T follicular helper cell (primary cell): ENCODE measurements around the gene NLRP12.
"Not testable (repeated sequence)": the region's sequence is repeated elsewhere in the genome, so short reads cannot be mapped to it uniquely, and the experiment has no call there.

Experiments used
- DNase-seq: peaks from one replicate; pipeline ENCODE4 v3.0.0-alpha.2; 2020; ENCODE audit warnings: low read depth
- total RNA-seq, 2 experiments: gene quantifications; one replicate each; lab custom pipeline; 2026; lab: John Stamatoyannopoulos, UW

Gene NLRP12, protein sequence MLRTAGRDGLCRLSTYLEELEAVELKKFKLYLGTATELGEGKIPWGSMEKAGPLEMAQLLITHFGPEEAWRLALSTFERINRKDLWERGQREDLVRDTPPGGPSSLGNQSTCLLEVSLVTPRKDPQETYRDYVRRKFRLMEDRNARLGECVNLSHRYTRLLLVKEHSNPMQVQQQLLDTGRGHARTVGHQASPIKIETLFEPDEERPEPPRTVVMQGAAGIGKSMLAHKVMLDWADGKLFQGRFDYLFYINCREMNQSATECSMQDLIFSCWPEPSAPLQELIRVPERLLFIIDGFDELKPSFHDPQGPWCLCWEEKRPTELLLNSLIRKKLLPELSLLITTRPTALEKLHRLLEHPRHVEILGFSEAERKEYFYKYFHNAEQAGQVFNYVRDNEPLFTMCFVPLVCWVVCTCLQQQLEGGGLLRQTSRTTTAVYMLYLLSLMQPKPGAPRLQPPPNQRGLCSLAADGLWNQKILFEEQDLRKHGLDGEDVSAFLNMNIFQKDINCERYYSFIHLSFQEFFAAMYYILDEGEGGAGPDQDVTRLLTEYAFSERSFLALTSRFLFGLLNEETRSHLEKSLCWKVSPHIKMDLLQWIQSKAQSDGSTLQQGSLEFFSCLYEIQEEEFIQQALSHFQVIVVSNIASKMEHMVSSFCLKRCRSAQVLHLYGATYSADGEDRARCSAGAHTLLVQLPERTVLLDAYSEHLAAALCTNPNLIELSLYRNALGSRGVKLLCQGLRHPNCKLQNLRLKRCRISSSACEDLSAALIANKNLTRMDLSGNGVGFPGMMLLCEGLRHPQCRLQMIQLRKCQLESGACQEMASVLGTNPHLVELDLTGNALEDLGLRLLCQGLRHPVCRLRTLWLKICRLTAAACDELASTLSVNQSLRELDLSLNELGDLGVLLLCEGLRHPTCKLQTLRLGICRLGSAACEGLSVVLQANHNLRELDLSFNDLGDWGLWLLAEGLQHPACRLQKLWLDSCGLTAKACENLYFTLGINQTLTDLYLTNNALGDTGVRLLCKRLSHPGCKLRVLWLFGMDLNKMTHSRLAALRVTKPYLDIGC
- total RNA-seq, result 0 reads per million in 2 experiments

DNA sequence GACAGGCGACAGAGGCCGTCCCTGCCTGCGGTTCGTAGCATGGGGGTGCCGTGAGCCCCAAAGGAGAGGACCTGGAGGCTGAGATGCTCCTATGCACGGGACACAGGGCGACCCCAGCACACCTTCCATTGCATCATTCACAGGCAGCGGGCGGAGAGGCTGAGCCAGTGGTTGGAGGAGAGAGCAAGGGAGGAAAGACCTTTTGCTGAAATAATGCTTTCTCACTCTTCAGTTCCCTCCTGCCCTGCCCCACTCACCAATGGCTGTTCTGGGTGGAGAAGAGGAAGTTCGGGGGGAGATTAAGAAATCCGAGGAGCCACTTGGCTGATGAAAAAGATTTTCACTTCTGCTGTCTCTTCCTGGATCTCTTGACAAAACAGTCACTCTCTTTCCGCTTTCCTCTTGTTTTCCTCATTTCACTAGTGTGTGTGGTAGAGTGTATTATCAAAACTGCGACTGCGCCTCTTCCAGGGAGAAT is at the start of gene NLRP12:
NLRP12 (minus strand) TSS at position 181 of the 478 bp plus-strand sequence; CDS start at position 41, 140 bp downstream.
- DNase-seq, result no peak

DNA sequence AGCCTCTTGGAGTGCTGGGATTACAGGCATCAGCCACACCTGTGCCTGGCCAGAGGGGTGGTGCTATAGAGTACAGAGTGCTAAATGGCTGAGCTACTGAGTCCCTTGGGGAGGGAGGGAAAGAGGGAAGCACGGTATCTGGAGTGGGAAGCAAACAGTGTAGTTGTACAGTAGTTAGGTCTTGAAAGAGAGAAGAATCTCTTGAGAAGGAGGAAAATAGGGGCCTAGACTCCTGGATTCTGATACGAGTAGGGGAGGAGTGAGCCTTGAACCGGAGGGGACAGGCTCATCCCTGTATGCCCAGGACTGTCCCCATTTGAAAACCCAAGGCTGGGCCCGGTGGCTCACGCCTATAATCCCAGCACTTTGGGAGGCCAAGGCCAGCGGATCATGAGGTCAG is 48.6 kb upstream of the NLRP12 start:
- DNase-seq, result no peak

GRCh38 chr19:53871454-53871853 is 47.3 kb upstream of the NLRP12 start:
- DNase-seq, result no peak

DNA sequence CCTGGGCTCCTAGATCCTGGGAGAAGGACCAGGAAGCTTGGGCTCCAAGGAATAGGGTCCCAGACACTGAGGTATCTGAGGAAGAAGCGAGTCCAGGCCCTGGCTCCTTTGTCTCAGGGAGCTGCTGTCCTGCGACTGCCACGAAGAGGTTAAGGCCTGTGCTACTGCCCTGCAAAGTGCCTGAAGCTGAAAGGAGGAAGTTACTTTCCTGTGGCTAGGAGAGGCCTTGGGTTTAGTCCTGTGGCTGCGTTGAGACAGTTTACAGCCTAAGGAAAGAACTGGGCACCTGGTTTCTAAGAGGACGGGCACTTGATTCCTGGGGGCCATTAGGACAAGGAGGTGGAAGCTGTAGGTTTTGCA is 46.4 kb upstream of the NLRP12 start:
- no peak for DNase-seq

- not testable (repeated sequence) for DNase-seq
These were observed 45.8 kb upstream of the NLRP12 start for GRCh38 chr19:53869805-53870484.

GRCh38 chr19:53868892-53869804 is 45.0 kb upstream of the NLRP12 start:
- peak; percentile 82 for DNase-seq

GRCh38 chr19:53868091-53868891 is 44.2 kb upstream of the NLRP12 start:
- DNase-seq, result no peak

- peak; percentile 100 for DNase-seq
These were observed 43.3 kb upstream of the NLRP12 start, which contains the start of gene MYADM for GRCh38 chr19:53867225-53868090. TSS of gene MYADM (plus strand) at chr19:53867883. CDS start at chr19:53873530, 5,647 bp downstream.

DNA sequence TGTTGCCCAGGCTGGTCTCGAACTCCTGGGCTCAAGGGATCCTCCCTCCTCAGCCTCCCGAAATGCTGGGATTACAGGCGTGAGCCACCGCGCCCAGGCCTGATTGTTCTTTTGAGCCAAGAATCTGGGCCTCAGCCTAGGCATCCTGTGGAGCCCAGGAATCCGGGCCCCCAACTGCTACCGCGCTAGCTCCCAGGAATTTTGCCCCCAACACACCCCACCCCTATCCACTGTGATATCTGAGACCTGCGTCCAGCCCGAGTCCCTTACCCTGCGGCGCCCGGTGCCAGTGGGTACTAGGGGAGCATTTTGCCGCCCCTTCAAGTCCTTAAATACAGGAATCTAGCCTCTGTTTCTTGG is 42.7 kb upstream of the NLRP12 start:
- DNase-seq, result no peak

DNA sequence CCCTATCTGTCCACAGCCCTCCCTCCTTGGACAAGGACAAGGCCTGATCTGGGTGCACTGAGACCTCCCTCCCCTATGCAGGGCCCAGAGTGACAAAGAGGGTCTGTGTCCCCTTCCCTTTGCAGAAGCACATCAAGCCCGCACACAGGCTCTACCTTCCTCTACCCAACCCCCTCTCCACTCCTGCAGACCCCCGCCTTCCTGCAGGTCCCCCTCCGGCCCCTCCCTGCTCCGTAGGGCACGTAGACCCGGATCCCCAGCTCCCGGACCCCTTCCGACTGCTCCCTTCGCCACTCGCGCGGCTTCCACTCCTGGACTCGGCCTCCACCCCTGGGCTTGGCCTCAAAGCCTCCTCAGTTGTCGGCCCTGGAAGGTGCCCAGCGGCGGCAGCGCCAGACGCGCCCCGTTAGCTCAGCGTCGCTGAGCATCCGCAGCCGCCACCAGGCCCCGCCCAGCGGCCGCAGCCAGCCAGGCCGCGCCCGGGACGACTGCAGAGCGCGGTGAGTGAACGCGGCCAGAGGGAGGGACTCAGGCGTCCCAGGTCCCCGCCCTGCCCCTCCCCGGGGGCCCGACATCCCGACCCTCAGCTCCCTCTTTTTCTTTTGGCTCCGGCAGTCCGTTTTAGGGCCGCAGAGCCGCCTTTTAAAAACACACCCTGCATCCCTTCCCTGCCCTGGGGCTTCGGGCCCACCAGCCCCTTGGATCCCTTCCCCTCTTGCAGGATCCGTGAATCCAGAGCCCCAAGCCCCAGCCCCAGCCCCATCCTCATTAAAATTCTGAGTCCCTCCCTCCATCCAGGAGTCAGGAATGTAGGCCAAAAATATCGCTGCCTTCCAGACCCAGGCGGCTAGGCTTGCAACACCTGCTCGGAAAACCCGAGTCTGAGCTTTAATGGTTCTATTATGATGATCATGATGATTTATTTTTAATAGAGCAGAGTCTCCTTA is 42.1 kb upstream of the NLRP12 start:
- peak; percentile 63 for DNase-seq

DNA sequence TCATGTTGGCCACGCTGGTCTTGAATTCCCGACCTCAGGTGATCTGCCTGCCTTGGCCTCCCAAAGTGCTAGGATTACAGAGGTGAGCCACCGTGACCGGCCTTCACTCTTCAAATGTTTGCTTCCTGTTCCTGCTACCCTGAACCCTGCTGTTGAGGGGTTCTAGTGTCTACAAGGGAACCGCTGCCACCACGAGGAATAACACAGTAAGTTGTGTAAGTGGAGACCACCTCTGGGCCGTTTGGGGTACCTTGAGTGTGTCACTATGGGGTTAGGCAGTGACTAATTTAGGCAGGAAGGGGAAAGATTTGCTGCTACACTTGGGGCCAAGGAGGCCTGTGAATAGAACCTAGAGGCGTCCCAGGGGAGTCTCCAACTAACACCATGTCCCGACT is 41.4 kb upstream of the NLRP12 start:
- DNase-seq, result no peak

GRCh38 chr19:53864308-53864836 is 40.3 kb upstream of the NLRP12 start:
- no peak for DNase-seq

- DNase-seq, result no peak
These were observed 29.6 kb upstream of the NLRP12 start for GRCh38 chr19:53853707-53854106.

GRCh38 chr19:53849237-53849676 is 25.1 kb upstream of the NLRP12 start:
- DNase-seq, result no peak

DNA sequence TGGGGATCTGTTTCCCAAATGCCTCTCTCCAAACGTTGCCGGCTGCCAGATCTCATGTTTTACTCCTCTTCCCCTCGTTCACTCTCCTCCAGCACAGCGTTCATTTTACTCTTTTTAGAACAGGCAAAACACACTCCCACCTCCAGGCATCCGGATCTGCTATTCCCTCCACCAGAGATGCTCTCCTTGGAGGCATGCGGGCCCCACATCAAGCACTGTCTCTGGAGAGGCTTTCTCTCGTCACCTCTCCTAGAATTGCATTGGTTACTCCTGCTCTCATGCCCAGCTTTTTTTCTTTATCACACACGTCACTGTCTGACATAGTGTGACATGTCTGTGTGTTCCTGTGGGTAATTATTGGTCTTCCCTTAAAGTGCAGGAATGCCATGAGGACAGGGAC is 23.4 kb upstream of the NLRP12 start:
- DNase-seq, result no peak

DNA sequence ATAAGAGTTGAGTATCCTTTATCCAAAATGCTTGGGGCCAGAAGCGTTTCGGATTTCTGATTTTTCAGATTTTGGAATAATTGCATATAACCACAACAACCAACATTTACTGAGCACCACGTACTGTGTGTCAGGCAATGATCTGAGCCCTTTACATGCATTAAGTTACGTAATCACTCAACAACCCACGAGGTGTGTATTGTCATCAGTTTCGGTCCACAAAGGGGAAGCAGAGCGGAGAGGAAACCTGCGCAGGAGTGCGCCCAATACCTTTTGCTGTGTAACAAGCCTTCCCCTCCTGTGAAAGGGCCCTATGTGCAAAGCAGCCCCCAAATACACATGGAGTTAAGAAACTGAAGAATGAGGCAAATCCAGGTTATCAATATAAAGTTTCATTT is 20.7 kb upstream of the NLRP12 start:
- no peak for DNase-seq

- DNase-seq, result not testable (repeated sequence)
These were observed 16.8 kb upstream of the NLRP12 start for GRCh38 chr19:53840914-53841313.
